Adipose tissue (tissue), 3 donors: ENCODE data around the gene PHC2. TPM values are rescaled to one million over a fixed set of nuclear protein-coding genes. Genes with fewer than 3 reads are reported as not detected.

Source experiments
- H3K27ac ChIP-seq: one replicate; pipeline ENCODE4 v1.5.1; 2013; ENCODE audit warnings: low read depth, low read length
- WGBS, 3 donors: extraction: QIAGEN DNeasy Blood & Tissue Kit; methylation state at CpG; one replicate each; pipeline ENCODE4 v1.1.7; 2013; 5-methylcytosine and 5-hydroxymethylcytosine counted together
- polyA plus RNA-seq, 3 donors: library from polyadenylated mRNA; stranded (reverse); fragments of 200-250 nt; gene quantifications; one replicate each; pipeline ENCODE4 v1.2.3, GENCODE V29; 2013
- donor health status: healthy with polysubstance abuse.
- donor health status: Bipolar disorder and iron deficiency.
- donor health status: healthy.

Gene PHC2, protein sequence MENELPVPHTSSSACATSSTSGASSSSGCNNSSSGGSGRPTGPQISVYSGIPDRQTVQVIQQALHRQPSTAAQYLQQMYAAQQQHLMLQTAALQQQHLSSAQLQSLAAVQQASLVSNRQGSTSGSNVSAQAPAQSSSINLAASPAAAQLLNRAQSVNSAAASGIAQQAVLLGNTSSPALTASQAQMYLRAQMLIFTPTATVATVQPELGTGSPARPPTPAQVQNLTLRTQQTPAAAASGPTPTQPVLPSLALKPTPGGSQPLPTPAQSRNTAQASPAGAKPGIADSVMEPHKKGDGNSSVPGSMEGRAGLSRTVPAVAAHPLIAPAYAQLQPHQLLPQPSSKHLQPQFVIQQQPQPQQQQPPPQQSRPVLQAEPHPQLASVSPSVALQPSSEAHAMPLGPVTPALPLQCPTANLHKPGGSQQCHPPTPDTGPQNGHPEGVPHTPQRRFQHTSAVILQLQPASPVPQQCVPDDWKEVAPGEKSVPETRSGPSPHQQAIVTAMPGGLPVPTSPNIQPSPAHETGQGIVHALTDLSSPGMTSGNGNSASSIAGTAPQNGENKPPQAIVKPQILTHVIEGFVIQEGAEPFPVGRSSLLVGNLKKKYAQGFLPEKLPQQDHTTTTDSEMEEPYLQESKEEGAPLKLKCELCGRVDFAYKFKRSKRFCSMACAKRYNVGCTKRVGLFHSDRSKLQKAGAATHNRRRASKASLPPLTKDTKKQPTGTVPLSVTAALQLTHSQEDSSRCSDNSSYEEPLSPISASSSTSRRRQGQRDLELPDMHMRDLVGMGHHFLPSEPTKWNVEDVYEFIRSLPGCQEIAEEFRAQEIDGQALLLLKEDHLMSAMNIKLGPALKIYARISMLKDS
- polyA plus RNA-seq = 100 to 1,000 TPM in 2 of 3 donors, 10 to 100 TPM in 1; 44.7 to 150 (median 126) TPM

GRCh38 chr1:33430692-33431593, at the start of gene PHC2:
Gene PHC2, minus strand, starts transcription at chr1:33431095. Its CDS starts 55,556 bp downstream, at chr1:33375539.
- no peak within 1 kb of the TSS for H3K27ac ChIP-seq

GRCh38 chr1:33477451-33477850, 46.6 kb upstream of the PHC2 start:
- WGBS, 3 donors = 72 to 81% (median 73%) methylated on average over 4 of the region's 4 CpGs

More at GRCh38 chr1:33430692-33431593, at the start of gene PHC2:
- WGBS, 3 donors = 1 to 3% (median 2%) methylated on average over 70 to 91 of the region's 91 CpGs

GRCh38 chr1:33473900-33474299, 43.0 kb upstream of the PHC2 start:
- H3K27ac ChIP-seq = no peak overlapping the region

More at GRCh38 chr1:33477451-33477850, 46.6 kb upstream of the PHC2 start:
- H3K27ac ChIP-seq = no peak overlapping the region

DNA sequence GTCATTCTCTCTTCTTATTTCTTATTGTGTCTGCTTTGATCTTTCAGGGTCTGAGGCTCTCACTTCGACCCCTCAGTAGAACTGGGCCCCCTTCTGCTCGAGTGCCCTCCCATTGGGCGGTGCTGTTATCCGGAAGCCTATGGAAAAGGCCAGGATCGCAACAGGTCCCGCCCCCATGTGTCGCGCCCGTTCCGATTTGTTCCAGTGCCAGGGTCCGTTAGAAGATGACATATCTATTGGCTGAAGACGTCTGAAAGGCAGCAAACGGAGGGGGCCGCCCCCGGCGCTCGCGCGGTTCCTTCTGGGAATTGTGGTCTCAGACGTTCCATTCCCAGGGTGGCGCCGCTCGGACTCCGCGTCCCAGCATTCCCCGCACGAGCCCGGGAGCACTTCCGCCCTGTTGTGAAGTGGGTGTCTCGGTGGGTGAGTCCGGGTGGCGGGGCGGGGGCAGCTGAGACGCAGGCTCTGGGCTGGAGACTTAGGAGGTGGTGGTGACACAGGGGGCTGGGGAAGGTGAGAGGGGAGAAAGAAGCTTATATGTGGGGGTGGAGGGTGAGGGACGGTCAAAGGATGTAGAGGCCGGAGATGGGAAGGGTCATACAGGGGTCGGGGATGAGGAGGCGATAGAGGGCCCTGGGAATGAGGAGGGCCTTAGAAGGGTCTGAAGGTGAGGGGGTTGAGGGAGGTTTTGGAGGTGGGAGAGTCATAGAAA, 41.5 kb upstream of the PHC2 start, which contains the start of gene ZSCAN20:
ZSCAN20 (plus strand) TSS at position 377 of the 712 bp plus-strand sequence. CDS start 6,644 bp downstream, outside the sequence.
- no peak within 1 kb of the TSS for H3K27ac ChIP-seq
- WGBS, 3 donors = 1% methylated on average over 38 of the region's 38 CpGs

- no peak overlapping the region for H3K27ac ChIP-seq
- 77 to 92% (median 91%) methylated on average over 4 of the region's 4 CpGs for WGBS, 3 donors
Measured at GRCh38 chr1:33471416-33471815, 40.5 kb upstream of the PHC2 start.

GRCh38 chr1:33470495-33471012, 39.7 kb upstream of the PHC2 start:
- no peak overlapping the region for H3K27ac ChIP-seq
- WGBS, 3 donors = 3 to 6% (median 4%) methylated on average over 11 of the region's 11 CpGs

DNA sequence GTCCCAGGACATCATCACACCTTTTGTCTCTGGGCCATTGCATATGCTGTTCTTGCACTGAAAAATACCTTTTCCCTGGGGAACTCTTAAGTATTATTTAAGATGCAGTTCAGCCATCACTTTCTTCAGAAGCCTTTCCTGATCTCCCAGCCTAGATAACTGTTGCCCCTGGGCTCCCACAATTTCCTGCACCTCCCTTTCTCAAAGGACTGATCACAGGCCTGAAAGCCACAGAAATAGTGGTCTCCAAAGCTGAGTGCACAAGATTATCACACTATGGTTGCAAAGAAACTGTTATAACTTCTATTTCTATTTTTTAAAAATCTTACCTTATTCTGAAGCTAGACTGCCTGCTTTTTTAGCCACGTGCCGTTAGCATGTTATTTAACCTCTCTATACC, 38.8 kb upstream of the PHC2 start:
- 80 to 93% (median 89%) methylated on average over 2 of the region's 2 CpGs for WGBS, 3 donors
- no peak overlapping the region for H3K27ac ChIP-seq

GRCh38 chr1:33468967-33469366, 38.1 kb upstream of the PHC2 start:
- 72 to 84% (median 76%) methylated on average over 3 of the region's 3 CpGs for WGBS, 3 donors
- H3K27ac ChIP-seq = no peak overlapping the region

DNA sequence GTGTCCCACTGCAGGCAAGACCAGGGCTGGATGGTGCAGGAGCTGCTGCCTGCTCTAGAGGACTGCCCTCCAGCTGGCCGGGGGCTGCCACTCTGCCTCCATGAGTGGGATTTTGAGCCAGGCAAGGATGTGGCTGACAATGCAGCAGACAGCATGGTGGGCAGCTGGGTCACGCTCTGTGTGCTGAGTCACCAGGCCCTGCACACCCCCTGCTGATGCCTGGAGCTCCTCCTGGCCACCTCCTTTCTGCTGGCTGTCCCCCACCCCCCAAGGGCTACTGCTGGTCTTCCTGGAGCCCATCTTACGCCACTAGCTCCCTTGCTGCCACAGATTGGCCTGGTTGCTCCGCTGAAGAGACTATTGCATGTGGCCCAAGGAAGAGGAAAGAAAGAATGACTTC, 37.6 kb upstream of the PHC2 start:
- H3K27ac ChIP-seq = no peak overlapping the region
- 74 to 85% (median 79%) methylated on average over 4 of the region's 4 CpGs for WGBS, 3 donors

GRCh38 chr1:33468011-33468410, 37.1 kb upstream of the PHC2 start:
- no peak overlapping the region for H3K27ac ChIP-seq
- 72 to 91% (median 88%) methylated on average over 4 of the region's 4 CpGs for WGBS, 3 donors

- 50 to 64% (median 60%) methylated on average over 6 of the region's 6 CpGs for WGBS, 3 donors
- no peak overlapping the region for H3K27ac ChIP-seq
Measured at GRCh38 chr1:33466159-33466558, 35.3 kb upstream of the PHC2 start.

- 84 to 92% (median 89%) methylated on average over 2 of the region's 2 CpGs for WGBS, 3 donors
Measured at GRCh38 chr1:33465316-33465715, 34.4 kb upstream of the PHC2 start.

GRCh38 chr1:33464552-33464951, 33.7 kb upstream of the PHC2 start:
- no peak overlapping the region for H3K27ac ChIP-seq
- 91 to 97% (median 94%) methylated on average over 3 of the region's 3 CpGs for WGBS, 3 donors

More at GRCh38 chr1:33465316-33465715, 34.4 kb upstream of the PHC2 start:
- no peak overlapping the region for H3K27ac ChIP-seq

GRCh38 chr1:33462405-33463164, 31.7 kb upstream of the PHC2 start:
- 83 to 96% (median 92%) methylated on average over 8 of the region's 8 CpGs for WGBS, 3 donors
- no peak overlapping the region for H3K27ac ChIP-seq

GRCh38 chr1:33460947-33461629, 30.2 kb upstream of the PHC2 start:
- WGBS, 3 donors = 48 to 81% (median 54%) methylated on average over 4 of the region's 4 CpGs
- H3K27ac ChIP-seq = no peak overlapping the region

- no peak overlapping the region for H3K27ac ChIP-seq
- WGBS, 3 donors = 70 to 83% (median 71%) methylated on average over 3 of the region's 3 CpGs
Measured at GRCh38 chr1:33460144-33460543, 29.2 kb upstream of the PHC2 start.
